Sigmoid colon (tissue), 3 donors: ENCODE measurements around the gene KRTAP20-3.

Source experiments
- CTCF ChIP-seq, 4 experiments: fragments of 450-650 bp in 3 of 4; fragments of 200-600 bp in 1 of 4; IDR thresholded peaks; one replicate each; pipeline ENCODE4 v1.5.1; 2016 to 2019; ENCODE audit warnings: antibody characterized with exemption in 4 of 4, mild to moderate bottlenecking in 3 of 4, moderate library complexity in 2 of 4
- POLR2A ChIP-seq, 2 donors: fragments of 450-650 bp; IDR thresholded peaks; one replicate each; pipeline ENCODE4 v1.6.1; 2016; ENCODE audit warnings: antibody characterized with exemption in 2 of 2, mild to moderate bottlenecking in 2 of 2, moderate library complexity in 2 of 2

- TF ChIP-seq POLR2A (IDR thresholded peaks at IDR 0.05) (no peak), CTCF (IDR thresholded peaks at IDR 0.05) (no peak)
These were observed 14.6 kb upstream of the KRTAP20-3 start for GRCh38 chr21:30628109-30628508.
